Lower leg skin (tissue), 3 donors: Measurements from ENCODE around the gene EMC8.

Source experiments
- CTCF ChIP-seq, 3 donors: fragments of 450-650 bp; IDR thresholded peaks; one replicate each; pipeline ENCODE4 v1.5.1; 2016; ENCODE audit warnings: antibody characterized with exemption in 3 of 3, mild to moderate bottlenecking in 3 of 3, moderate library complexity in 2 of 3
- POLR2A ChIP-seq, 2 donors: fragments of 450-650 bp; IDR thresholded peaks; one replicate each; pipeline ENCODE4 v1.6.1; 2016 to 2017; ENCODE audit warnings: antibody characterized with exemption in 2 of 2, mild to moderate bottlenecking in 1 of 2, moderate library complexity in 1 of 2

GRCh38 chr16:85829751-85830445, 30.6 kb upstream of the EMC8 start:
- no peak for TF ChIP-seq CTCF (IDR thresholded peaks at IDR 0.05)
- no peak for TF ChIP-seq POLR2A (IDR thresholded peaks at IDR 0.05)
